ENCODE measurements around the gene DIP2A.

DNA sequence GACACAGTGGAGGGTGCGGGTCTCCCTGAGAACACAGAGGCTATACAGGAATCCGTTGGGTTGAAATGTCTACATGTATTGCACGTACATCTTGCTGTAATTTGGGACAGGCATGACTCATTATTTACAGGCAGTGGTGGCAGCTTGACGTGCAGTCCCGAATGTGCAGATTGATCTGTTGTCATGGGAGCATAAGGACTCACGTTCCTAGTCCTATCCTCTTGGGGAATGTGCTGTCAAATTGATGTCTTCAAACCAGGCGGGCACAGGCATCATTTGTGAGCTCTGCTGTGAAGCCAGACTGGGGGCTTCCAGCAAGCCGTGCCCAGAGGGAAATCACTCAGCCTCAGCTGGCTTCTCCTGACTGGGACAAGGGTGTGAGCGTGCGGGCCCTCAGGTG lies 105.7 kb downstream of the DIP2A start:
- TF ChIP-seq, protein P1, sequence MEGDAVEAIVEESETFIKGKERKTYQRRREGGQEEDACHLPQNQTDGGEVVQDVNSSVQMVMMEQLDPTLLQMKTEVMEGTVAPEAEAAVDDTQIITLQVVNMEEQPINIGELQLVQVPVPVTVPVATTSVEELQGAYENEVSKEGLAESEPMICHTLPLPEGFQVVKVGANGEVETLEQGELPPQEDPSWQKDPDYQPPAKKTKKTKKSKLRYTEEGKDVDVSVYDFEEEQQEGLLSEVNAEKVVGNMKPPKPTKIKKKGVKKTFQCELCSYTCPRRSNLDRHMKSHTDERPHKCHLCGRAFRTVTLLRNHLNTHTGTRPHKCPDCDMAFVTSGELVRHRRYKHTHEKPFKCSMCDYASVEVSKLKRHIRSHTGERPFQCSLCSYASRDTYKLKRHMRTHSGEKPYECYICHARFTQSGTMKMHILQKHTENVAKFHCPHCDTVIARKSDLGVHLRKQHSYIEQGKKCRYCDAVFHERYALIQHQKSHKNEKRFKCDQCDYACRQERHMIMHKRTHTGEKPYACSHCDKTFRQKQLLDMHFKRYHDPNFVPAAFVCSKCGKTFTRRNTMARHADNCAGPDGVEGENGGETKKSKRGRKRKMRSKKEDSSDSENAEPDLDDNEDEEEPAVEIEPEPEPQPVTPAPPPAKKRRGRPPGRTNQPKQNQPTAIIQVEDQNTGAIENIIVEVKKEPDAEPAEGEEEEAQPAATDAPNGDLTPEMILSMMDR (IDR thresholded peaks at IDR 0.05; ENCODE audit: borderline replicate concordance, extremely low read depth, low read length, poor library complexity, severe bottlenecking): no peak
- TF ChIP-seq EZH2 (IDR thresholded peaks at IDR 0.05; ENCODE audit: borderline replicate concordance, low read depth, low read length, severe bottlenecking): no peak

Data from DND-41 (cell line).